ENCODE data around the gene ACTR3C. TPM values are rescaled to one million over a fixed set of nuclear protein-coding genes. Genes with fewer than 3 reads are reported as not detected.

Gene ACTR3C
- total RNA-seq, 2 donors from 2014 or later = 1.00 to 1.7 TPM

DNA sequence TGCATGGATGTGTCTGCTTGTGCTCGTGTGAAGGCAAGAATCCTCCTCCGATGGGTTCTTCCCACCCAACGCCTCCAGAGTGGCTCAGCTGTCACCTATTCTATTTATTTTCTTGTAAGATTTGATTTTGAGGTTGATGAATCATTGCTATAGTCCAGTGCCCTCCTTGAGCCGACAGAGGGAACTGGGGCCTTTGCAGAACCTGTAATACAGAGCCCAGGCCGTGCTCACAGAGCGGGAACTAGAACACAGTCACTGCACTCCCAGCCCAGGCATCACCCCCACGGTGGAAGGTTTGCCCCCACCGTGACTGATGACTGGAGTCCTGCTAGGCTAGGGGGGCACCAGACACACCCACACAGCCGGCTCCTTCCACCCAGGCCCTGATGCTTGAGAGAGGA, 16.1 kb upstream of the ACTR3C start:
- no peak for DNase-seq (ENCODE audit: low spot score)
- intact Hi-C loops (cut with DNase I) = no loop called here

DNA sequence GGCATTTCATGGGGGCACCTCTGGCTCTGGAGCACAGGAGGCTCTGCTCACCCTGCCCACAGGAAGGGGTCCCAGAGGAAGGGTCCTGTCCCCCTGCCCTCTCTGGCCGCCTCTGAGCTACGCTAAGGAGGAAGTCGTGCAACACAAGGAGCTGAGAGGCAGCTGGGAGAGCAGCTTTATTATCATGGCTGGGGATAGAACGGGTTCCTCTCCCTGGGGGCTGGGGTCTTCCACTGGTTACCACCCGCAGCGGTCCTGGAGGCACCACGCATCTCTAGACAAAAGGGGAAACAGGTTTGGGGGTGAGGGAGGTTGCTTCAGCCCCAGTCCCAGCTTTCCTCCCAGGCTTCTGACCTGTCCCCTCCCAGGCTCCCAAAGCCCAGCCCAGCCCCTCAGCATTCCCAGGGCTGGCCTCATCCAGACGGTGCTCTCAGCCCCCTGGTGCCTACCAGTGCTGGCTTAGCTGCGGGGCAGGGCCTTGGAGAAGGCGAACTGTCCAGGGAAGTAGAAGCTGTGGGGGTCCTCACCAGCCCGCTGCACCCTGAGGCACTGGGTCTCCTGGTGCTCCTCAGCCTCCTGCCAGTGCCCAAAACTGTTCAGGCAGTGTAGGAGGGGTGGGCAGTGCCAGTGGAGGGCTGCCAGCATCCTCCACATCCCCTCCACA, 15.0 kb upstream of the ACTR3C start:
- DNase-seq (ENCODE audit: low spot score) = no peak
- intact Hi-C loops (cut with DNase I) = no loop called here

DNA sequence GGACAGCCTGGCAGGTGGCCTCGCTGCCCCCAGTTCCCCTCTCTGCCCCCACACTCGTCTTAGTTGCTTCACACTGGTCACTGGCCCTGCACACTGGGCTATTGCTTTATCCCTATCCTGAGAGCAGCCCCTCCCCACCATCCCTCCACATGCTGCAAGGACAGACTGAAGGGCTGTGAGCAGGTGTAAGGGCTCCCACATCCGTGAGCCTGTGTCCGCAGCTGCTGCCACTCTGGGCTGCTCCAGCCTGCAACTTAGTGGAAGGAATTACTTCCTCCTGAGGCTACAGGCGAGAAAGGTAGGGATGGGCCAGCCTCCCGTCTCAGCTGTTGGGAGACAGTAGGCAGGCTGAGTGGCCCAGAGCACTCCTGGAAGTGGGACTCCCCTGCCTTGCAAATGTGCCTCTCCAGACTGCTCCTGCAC, 14.3 kb upstream of the ACTR3C start:
- intact Hi-C loops (cut with DNase I) = no loop called here
- DNase-seq (ENCODE audit: low spot score) = no peak

DNA sequence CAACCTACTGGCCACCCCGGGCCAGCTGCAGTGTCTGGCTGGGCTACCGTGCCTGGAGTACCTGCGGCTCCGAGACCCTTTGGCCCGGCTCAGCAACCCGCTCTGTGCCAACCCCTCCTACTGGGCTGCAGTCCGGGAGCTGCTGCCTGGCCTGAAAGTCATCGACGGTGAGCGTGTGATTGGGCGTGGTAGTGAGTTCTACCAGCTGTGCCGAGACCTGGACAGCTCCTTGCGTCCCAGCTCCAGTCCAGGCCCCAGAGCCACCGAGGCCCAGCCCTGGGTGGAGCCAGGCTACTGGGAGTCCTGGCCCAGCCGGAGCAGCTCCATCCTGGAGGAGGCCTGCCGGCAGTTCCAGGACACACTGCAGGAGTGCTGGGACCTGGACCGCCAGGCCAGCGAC, 13.8 kb upstream of the ACTR3C start:
- DNase-seq (ENCODE audit: low spot score) = no peak
- intact Hi-C loops (cut with DNase I) = no loop called here

DNA sequence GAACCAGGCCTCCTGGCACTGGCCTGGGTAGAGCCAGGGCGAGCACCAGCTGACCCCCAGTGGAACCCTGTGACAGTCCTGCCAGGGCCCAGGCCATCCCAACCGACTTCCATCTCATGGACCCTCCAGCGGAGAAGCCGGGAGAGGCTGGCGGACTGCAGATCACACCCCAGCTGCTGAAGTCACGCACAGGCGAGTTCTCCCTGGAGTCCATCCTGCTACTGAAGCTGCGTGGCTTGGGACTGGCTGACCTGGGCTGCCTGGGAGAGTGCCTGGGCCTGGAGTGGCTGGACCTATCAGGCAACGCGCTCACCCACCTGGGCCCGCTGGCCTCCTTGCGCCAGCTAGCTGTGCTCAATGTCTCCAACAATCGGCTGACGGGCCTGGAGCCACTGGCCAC, 13.4 kb upstream of the ACTR3C start:
- intact Hi-C loops (cut with DNase I) = no loop called here
- no peak for DNase-seq (ENCODE audit: low spot score)

DNA sequence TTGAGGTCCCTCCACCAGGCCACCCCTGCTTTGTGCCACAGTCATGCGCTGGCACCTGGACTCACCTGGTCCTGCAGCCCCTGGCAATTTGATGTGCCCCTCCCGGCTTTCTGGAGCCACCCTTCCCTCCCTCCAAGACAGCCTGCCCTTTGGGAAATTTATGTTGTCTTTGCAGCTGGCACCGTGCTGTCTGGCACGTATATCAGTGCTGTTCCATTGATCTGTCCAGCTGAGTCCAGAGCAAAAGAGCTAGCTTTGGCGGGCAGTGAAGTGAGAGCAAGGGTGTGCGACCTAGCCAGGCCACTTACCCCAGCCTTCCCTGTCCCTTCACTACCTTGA, 12.4 kb upstream of the ACTR3C start:
- intact Hi-C loops (cut with DNase I) = no loop called here
- DNase-seq (ENCODE audit: low spot score) = no peak

DNA sequence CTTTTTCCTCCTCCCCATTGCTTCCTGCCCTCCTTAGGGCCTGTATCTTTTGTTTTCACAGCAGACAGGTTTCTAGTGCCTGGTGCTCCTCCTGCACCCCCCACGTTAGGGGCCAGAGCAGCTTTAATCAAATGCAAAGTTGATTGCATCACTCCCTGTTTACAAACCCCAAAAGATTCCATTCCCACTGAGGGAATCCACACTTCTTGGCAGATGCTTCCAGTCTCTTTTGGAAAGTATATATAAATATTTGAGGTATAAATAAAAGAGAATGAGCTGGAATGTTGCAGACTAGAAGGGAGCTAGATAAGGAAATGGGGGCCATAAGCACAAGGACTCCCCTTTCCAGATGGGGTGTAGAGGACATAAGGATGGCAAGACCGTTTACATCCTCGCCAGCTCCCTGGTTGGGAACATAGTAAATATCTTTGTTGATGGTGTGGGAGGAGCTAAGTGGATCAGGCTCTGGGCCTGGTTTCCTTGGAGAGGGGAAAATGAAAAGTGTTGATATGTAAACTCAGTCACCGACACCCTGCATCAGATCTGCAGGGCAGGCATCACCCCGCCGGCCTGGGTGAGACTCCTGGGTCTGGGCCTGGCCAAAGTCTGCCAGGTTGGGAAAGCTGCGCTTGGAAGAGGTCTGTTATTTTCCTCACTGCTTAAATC, 11.9 kb upstream of the ACTR3C start:
- intact Hi-C loops (cut with DNase I) = no loop called here
- DNase-seq (ENCODE audit: low spot score) = no peak

DNA sequence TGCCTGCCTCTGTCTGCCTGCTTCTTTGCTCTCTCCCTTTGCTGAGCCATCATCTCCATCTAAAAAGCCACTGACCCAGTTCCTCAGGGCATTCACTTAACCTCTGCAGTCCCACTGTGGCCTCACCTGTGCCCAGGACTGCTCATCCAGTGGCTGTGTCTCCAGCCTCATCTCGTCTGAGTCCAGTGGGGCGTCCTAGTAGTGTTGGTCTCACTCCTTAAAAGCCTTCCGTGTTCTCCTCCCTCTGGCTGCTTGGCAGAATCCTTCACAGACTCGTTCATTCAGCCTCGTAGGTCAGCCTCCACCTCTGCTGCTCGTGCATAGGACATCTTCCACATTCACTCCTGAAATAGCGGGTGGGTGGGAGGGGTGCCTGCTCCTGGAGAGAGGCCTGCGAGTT, 10.8 kb upstream of the ACTR3C start:
- no peak for DNase-seq (ENCODE audit: low spot score)
- intact Hi-C loops (cut with DNase I) = no loop called here

DNA sequence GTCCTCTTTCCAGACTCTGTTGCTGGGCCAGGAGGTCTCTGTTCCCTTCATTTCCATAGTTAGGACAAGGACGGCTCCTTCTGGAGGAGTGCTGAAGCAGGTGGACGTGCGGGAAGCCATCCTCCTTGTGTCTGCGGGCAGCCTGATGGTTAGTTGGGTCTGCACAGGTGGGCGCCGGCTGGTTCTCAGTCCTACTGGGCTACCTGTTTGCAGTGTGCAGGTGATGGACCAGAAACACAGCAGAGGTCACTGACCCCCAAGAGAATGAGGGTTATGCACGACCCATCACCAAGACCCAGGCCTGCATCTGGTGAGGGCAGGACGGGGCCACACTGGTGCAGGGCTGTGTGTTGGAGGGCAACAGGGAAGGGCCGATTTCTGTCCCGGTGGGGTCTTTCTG, 10.3 kb upstream of the ACTR3C start:
- no peak for DNase-seq (ENCODE audit: low spot score)
- intact Hi-C loops (cut with DNase I) = no loop called here

DNA sequence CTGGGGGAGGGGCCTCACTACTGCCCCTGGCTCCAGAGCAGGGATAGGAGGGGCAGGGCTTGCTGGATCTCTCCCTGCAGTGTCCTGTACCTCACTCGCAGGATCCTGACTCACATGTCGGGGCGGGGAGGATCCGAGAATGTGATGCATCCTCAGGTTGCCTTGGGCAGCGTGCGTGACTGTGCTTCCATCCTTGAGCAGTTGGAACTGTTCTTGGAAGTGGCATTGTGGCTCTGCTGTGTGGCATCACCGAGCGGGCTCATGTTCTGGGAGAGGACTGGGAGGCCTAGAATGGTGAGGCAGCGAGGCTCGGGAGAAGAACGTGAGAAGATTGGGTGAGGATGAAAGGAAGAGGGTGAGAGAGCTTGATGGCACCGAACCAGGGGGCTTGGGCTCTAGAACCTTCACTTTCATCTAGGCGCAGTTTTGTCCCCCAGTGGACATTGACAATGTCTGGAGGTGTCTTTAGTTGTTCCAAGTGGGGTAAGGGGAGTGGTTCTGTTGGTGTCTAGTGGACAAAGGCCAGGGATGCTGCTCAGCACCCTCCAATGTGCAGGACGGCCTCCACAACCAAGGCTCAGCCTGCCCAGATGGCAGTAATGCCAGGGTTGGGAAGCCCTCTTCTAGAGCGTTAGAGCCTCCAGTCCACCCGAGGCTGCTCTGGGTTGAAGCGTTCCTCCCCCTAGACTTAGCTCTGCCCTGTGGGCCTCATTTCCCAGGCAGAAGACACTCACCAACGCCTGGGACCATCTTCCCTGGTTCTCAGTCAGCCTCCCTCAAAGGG, 9.7 kb upstream of the ACTR3C start:
- intact Hi-C loops (cut with DNase I) = no loop called here
- no peak for DNase-seq (ENCODE audit: low spot score)

DNA sequence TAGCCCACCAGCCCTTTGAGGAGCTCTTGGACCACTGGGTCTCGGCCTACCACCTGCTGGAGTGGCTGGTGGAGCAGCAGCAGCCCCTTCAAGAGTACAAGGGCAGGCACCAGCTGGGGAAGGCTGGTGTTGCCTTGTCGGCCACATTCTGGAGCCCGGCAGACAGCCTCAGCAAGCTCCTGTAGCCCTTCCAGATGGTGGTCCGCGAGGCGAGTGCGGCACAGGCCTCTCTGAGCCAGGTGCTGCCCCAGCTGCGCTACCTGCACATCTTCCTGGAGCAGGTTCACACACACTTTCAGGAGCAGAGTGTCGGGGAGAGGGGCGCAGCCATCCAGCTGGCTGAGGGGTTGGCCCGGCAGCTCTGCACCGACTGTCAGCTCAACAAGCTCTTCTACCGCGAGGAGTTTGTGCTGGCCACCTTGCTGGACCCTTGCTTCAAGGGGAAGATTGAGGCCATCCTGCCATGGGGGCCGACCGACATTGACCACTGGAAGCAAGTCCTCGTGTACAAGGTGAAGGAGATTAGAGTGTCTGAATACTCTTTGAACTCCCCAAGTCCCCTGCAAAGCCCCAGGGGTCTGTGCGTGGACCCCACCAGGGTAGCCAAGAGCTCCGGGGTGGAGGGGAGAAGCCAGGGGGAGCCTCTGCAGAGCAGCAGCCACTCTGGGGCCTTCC, 7.0 kb upstream of the ACTR3C start:
- intact Hi-C loops (cut with DNase I) = no loop called here
- DNase-seq (ENCODE audit: low spot score) = no peak

DNA sequence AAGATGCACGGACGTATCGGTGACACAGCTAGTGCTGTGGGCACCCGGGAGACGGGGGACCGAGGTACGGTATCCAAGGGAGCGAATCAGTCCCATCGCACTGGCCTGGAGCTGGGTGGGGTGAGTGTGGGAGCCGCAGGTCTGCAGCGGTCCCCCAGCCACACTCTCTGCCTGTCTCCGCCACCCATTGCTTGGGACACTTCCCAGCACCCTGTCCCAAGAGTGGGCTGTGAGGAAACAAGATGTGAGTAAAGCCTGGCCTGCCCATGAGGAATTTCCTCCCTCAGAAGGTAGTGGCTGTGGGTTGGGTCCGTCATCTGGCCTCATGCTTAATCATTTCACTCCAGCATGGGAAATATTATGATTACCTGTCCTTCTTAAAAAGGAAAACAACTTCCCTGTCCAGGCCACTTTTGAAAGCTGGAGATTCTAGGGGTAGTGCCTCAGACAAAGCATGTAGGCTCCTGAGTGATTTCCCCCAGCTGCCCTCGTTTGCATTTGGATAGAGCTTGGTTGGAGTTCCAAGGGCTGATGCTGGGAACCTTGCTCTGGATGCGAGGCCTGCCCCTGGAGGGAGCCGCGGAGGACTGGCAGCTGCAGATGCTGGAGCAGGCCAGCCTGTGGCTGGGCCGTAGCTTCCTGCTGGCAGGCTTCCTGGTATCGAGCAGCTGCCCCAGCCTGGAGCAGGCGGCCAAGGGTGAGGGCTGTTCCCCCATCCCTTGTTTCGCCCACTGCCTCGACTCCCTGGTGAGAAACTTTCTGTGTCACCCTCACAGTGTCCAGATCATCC, 6.2 kb upstream of the ACTR3C start:
- no peak for DNase-seq (ENCODE audit: low spot score)
- intact Hi-C loops (cut with DNase I) = no loop called here

DNA sequence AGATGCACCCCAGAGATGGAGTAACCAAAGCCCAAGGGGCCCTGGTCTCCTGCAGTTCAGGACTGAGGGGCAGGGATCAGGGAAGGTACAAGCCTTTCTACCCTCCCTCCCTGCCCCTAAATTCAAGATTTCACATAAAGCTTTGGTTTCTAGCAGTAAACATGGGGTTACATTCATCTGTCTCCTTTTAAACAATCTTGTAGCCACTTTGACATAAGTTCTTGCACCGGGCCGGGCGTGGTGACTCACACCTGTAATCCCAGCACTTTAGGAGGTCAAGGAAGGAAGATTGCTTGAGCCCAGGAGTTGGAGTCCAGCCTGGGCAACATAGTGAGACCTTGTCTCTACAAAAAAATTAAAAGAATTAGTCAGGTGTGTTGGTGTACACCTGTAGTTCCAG, 4.0 kb upstream of the ACTR3C start:
- no peak for DNase-seq (ENCODE audit: low spot score)
- intact Hi-C loops (cut with DNase I) = no loop called here

DNA sequence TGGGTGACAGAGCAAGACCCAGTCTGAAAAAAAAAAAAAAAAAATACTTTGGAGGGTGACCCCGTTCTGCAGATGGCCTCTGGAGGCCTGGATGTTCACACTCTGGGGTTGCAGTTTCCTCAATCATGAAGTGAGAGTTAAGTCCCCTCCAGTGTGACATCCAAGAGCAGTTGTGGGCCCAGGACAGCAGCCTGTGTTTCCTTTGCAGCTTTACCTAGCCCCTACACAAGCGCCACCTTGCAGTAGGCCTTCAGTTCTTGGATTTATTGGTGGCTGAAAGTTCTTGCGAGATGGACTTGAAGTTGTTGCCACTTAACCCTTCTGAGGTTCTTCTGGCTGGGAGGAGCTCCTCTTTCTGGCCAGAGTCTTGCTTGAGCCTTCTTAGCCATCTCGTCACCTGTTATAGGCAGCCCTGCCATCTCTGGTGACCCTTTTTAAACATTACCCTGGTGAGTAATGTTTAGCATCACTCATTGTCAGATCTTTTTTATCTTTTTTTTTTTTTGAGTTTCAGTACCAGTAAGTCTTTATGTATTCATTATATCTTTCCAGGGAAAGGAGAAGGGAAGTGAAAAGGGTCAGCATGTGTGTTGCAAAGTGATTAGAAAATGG, 3.4 kb upstream of the ACTR3C start:
- DNase-seq (ENCODE audit: low spot score) = no peak
- intact Hi-C loops (cut with DNase I) = no loop called here

DNA sequence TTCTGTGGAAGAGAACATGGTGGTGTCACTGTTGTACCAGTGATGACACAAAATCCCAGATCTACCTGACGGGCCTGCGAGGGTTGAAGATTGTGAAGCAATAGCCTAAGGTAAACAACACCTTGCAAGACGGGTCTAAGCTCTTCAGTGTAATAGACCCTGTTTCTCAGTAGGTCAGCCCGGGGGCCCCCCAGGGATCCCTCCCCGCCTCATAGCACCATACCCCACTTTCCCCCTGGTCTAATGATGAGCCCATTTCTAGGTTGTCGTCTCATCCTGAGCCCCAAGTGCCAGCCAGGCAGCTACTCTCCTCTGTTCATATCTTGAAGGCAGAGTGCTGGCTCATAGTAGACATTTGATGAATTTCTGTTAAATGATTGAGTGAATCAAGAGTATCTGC, 2.6 kb upstream of the ACTR3C start:
- DNase-seq (ENCODE audit: low spot score) = no peak

DNA sequence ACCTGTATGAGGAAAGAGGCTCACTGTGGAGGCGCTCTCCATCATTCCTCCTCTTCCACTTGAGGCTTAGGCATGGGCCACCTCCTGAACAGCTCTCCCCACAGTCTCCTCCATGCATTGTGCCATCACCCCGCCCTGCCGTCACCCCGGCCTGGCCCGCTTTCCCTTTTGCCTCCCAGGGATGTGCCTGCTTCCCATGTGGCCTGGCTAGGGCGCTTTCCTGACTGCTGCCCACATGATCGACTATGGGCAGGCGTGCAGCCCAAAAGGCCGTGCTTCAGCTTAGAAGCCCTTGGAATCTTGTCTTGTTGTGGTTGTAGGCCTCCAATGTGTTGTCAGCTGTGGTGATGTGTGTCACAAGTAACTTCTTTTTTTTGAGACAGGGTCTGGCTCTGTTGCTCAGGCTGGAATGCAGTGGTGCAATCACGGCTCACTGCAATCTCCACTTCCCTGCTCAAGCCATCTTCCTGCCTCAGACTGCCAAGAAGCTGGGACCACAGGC, 1.8 kb upstream of the ACTR3C start:
- DNase-seq (ENCODE audit: low spot score) = no peak
- intact Hi-C loops (cut with DNase I) = no loop called here

More for the DNA sequence above, 2.6 kb upstream of the ACTR3C start:
- intact Hi-C loops (cut with DNase I) = no loop called here

DNA sequence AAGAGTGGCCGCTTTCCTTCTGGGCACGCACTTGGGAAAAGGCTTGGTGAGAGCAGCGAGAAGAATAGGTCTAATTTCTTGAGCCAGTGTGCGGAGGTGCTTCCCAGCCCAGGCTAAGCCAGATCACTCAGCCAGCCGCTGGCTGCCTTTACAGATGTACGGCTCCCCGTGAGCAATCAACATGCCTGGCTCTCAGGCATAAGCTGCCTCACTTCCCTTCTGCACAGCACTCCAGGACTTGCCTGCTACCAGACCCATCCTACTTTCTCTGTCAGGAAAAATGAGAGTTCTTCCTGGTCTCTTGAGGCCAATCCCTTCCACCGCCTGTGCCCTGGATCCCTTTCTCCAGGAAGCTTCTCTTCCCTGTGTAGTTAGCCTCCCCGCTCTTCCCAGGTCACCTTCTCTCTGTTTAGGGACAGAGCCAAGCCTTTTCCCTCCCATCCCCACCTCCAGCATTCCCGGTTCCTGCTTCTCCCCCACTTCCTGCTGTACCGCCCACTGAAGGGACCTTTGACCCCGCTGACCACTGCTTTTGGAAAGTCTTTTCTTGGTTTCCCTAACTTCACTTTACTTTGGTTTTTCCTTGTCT, 1.1 kb upstream of the ACTR3C start:
- no peak for DNase-seq (ENCODE audit: low spot score)
- intact Hi-C loops (cut with DNase I) = no loop called here

DNA sequence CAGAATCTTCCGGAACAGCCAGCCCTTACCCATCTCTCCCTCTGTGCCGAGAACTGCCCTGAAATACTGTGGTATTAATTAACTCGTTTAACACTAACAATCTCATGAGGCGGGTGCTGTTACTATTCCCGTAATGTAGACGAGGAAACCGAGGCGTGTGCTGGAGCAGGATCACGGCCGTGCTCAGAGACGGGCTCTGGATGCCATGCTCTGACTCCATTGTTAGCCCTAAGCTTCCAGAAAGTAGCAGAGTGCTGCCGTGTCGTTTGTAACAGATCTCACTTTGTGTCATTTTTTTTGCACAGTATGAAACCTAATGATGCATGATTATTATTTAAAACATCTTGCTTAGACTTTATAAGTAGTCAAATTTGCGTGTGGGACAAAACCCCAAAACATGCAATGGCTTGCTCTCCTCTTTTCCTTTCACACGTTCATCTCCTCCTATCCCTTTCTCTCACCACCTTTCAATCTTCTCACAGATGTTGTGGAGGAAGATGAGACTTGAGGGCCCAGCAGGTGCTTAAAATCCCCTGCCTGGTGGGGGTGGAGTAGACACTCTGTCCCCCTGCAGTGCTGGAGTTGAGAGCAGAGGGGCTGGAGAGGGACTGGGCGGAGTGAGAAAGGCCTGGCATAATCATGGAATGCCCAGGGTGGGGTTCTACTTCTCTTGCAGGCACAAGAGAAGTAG, 482 bp upstream of the ACTR3C start:
- no peak for DNase-seq (ENCODE audit: low spot score)

More for the DNA sequence above, 482 bp upstream of the ACTR3C start:
- intact Hi-C loops (cut with DNase I) = no loop called here

Data from posterior vena cava (tissue), 2 donors.